HEK293T (cell line): ENCODE results near the gene DARS1.

Experiments used
- CTCF ChIA-PET: fragments of 350-600 bp; formaldehyde crosslinking; extraction: SDS; loops from one replicate; lab custom pipeline; 2021; ENCODE audit warnings: antibody characterized with exemption, inconsistent platforms; lab: Yijun Ruan, JAX
- POLR2A ChIA-PET: fragments of 350-600 bp; formaldehyde crosslinking; extraction: SDS; loops from one replicate; lab custom pipeline; 2020; ENCODE audit warnings: antibody characterized with exemption, inconsistent platforms; lab: Yijun Ruan, JAX
- DNase-seq: peaks from one replicate; pipeline ENCODE4 v3.0.0; 2012; ENCODE audit warnings: mixed read lengths; ENCODE audit errors: extremely low spot score
- ARNT ChIP-seq: fragments of 450-650 bp; IDR thresholded peaks from 2 replicates; pipeline ENCODE4 v1.6.1; 2017; ENCODE audit warnings: mild to moderate bottlenecking
- BHLHE40 ChIP-seq: fragments of 450-650 bp; IDR thresholded peaks from 2 replicates; pipeline ENCODE4 v1.6.1; 2016; ENCODE audit warnings: mild to moderate bottlenecking, moderate library complexity, borderline replicate concordance
- CTBP1 ChIP-seq: fragments of 450-650 bp; IDR thresholded peaks from 2 replicates; pipeline ENCODE4 v1.6.1; 2016; ENCODE audit warnings: borderline replicate concordance
- ELF4 ChIP-seq: fragments of 450-650 bp; IDR thresholded peaks from 2 replicates; pipeline ENCODE4 v1.6.1; 2017; ENCODE audit warnings: antibody characterized with exemption
- FOXA1 ChIP-seq: fragments of 450-650 bp; IDR thresholded peaks from 2 replicates; pipeline ENCODE4 v1.6.1; 2016; ENCODE audit warnings: mild to moderate bottlenecking
- FOXK2 ChIP-seq: fragments of 450-650 bp; IDR thresholded peaks from 2 replicates; pipeline ENCODE4 v1.6.1; 2016; ENCODE audit warnings: mild to moderate bottlenecking
- FOXM1 ChIP-seq: fragments of 450-650 bp; IDR thresholded peaks from 2 replicates; pipeline ENCODE4 v1.6.1; 2017; ENCODE audit warnings: mild to moderate bottlenecking, borderline replicate concordance
- HDGF ChIP-seq: fragments of 450-650 bp; IDR thresholded peaks from 2 replicates; pipeline ENCODE4 v1.6.1; 2017; ENCODE audit warnings: antibody characterized with exemption, borderline replicate concordance
- L3MBTL2 ChIP-seq: fragments of 450-650 bp; conservative IDR thresholded peaks from 2 replicates; pipeline ENCODE4 v1.6.1; 2016; ENCODE audit warnings: mild to moderate bottlenecking
- LEF1 ChIP-seq: fragments of 450-650 bp; IDR thresholded peaks from 2 replicates; pipeline ENCODE4 v1.6.1; 2017; ENCODE audit warnings: mild to moderate bottlenecking, borderline replicate concordance
- NFRKB ChIP-seq: fragments of 450-650 bp; IDR thresholded peaks from 2 replicates; pipeline ENCODE4 v1.6.1; 2016; ENCODE audit warnings: mild to moderate bottlenecking, moderate library complexity
- SP1 ChIP-seq: fragments of 450-650 bp; IDR thresholded peaks from 2 replicates; pipeline ENCODE4 v1.6.1; 2017
- SUZ12 ChIP-seq: fragments of 450-650 bp; IDR thresholded peaks from 2 replicates; pipeline ENCODE4 v1.6.1; 2016; ENCODE audit warnings: mild to moderate bottlenecking
- TARDBP ChIP-seq: fragments of 450-650 bp; IDR thresholded peaks from 2 replicates; pipeline ENCODE4 v1.6.1; 2016
- ZNF384 ChIP-seq: fragments of 450-650 bp; IDR thresholded peaks from 2 replicates; pipeline ENCODE4 v1.6.1; 2016
- TF ChIP-seq, protein P1 (sequence below): fragments of 450-650 bp; IDR thresholded peaks from 2 replicates; pipeline ENCODE4 v1.6.1; 2016

Gene DARS1

DNA sequence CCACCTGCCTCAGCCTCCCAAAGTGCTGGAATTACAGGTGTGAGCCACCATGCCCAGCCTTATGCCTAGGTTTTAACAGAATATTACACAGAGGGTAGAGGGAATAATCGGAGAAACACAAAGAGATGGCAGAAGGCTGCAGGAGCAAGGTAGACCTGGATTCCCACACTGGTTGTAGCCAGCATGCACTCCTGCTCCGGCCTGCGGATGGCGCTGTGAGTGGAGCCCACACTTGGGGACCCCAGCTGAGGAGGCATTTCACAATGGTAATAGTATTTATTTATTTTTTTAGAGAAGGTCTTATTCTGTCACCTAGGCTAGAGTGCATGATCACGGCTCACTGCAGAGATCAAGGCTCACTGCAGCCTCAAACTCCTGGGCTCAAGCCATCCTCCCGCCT lies 38.8 kb upstream of the DARS1 start:
- POLR2A ChIA-PET: no interaction called here
- DNase-seq: no peak
- no peak for TF ChIP-seq L3MBTL2
- TF ChIP-seq FOXA1: no peak
- no peak for TF ChIP-seq ARNT
- TF ChIP-seq NFRKB: no peak
- TF ChIP-seq FOXM1: no peak
- no peak for TF ChIP-seq BHLHE40
- TF ChIP-seq, protein P1, sequence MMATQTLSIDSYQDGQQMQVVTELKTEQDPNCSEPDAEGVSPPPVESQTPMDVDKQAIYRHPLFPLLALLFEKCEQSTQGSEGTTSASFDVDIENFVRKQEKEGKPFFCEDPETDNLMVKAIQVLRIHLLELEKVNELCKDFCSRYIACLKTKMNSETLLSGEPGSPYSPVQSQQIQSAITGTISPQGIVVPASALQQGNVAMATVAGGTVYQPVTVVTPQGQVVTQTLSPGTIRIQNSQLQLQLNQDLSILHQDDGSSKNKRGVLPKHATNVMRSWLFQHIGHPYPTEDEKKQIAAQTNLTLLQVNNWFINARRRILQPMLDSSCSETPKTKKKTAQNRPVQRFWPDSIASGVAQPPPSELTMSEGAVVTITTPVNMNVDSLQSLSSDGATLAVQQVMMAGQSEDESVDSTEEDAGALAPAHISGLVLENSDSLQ: no peak
- no peak for TF ChIP-seq HDGF
- no peak for TF ChIP-seq SUZ12
- TF ChIP-seq CTBP1: no peak
- no peak for TF ChIP-seq FOXK2
- no peak for TF ChIP-seq TARDBP
- no peak for TF ChIP-seq ELF4
- TF ChIP-seq ZNF384: no peak
- TF ChIP-seq SP1: no peak
- TF ChIP-seq LEF1: no peak
- CTCF ChIA-PET: no interaction called here

- CTCF ChIA-PET: no interaction called here
- POLR2A ChIA-PET: no interaction called here
- TF ChIP-seq ELF4 (no peak), SUZ12 (no peak), SP1 (no peak), CTBP1 (no peak), HDGF (no peak), ARNT (no peak), ZNF384 (no peak), L3MBTL2 (no peak), LEF1 (no peak), FOXA1 (no peak), FOXM1 (no peak), BHLHE40 (no peak), FOXK2 (no peak), NFRKB (no peak), TARDBP (no peak)
- TF ChIP-seq, protein P1: no peak
- no peak for DNase-seq
Observed at GRCh38 chr2:136023416-136023815, 38.0 kb upstream of the DARS1 start.

GRCh38 chr2:136022396-136023146 lies 37.1 kb upstream of the DARS1 start:
- no peak for DNase-seq
- CTCF ChIA-PET: interaction anchor here (0.8 kb wide), 1 partner anchor 817 kb away, joined by 3 read pairs; no protein-coding TSS in a partner anchor
- POLR2A ChIA-PET: no interaction called here
- TF ChIP-seq SUZ12: no peak
- TF ChIP-seq BHLHE40: no peak
- no peak for TF ChIP-seq TARDBP
- TF ChIP-seq ELF4: no peak
- no peak for TF ChIP-seq FOXM1
- TF ChIP-seq ZNF384: no peak
- TF ChIP-seq FOXK2: no peak
- no peak for TF ChIP-seq FOXA1
- no peak for TF ChIP-seq CTBP1
- TF ChIP-seq LEF1: no peak
- TF ChIP-seq, protein P1: no peak
- TF ChIP-seq HDGF: no peak
- TF ChIP-seq SP1: no peak
- no peak for TF ChIP-seq NFRKB
- TF ChIP-seq L3MBTL2: no peak
- no peak for TF ChIP-seq ARNT

GRCh38 chr2:136021976-136022375 lies 36.5 kb upstream of the DARS1 start:
- ChIA-PET POLR2A (no interaction called here), CTCF (interaction anchor here (0.8 kb wide), 1 partner anchor 817 kb away, joined by 3 read pairs; no protein-coding TSS in a partner anchor)
- DNase-seq: no peak
- no peak for TF ChIP-seq FOXA1
- no peak for TF ChIP-seq HDGF
- no peak for TF ChIP-seq FOXM1
- TF ChIP-seq LEF1: no peak
- TF ChIP-seq SUZ12: no peak
- TF ChIP-seq, protein P1: no peak
- TF ChIP-seq CTBP1: no peak

DNA sequence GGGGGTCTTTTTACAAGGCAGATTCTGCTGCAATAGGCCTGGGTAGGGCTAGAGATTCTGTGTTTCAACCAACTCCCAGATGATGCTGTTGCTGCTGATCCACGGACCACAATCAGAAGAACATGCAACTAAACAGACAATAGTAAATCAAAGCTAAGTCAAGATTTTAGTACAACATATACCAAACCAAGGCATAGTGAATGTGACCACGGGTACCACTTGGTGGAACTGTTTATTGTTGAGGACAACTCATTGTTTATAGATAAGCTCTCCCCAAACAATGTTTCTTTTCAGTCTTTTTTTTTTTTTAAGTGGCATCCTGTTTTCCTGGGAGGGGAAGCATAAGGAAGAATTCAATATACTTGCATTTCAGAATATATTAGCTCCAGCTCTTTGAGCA lies 36.0 kb upstream of the DARS1 start:
- DNase-seq: no peak
- TF ChIP-seq FOXA1: no peak
- TF ChIP-seq, protein P1: no peak
- no peak for TF ChIP-seq SUZ12
- TF ChIP-seq FOXK2: no peak
- TF ChIP-seq HDGF: no peak
- no peak for TF ChIP-seq FOXM1
- TF ChIP-seq ARNT: no peak
- no peak for TF ChIP-seq TARDBP
- TF ChIP-seq SP1: no peak
- TF ChIP-seq BHLHE40: no peak
- ChIA-PET CTCF (no interaction called here), POLR2A (no interaction called here)
